Esophagus mucosa (tissue), 1 donor: ENCODE results near the gene CCDC97. TPM values are rescaled to one million over a fixed set of nuclear protein-coding genes. Genes with fewer than 3 reads are reported as not detected.
"Not testable (repeated sequence)": the region's sequence is repeated elsewhere in the genome, so short reads cannot be mapped to it uniquely, and the experiment has no call there.

ENCODE experiments used
- ATAC-seq: fragments of 200-7000 bp; cut with Tn5 transposase; one replicate; pipeline ENCODE4 v1.9.1; 2020
- total RNA-seq: library from RNA; stranded (reverse); gene quantifications from one replicate; pipeline ENCODE4 v1.2.4, GENCODE V29; 2023
- donor health status: DM: yes; HTN: yes; CAD: no.

The CCDC97 gene
- total RNA-seq, 1 donor from 2014 or later, result 19.3 TPM

DNA sequence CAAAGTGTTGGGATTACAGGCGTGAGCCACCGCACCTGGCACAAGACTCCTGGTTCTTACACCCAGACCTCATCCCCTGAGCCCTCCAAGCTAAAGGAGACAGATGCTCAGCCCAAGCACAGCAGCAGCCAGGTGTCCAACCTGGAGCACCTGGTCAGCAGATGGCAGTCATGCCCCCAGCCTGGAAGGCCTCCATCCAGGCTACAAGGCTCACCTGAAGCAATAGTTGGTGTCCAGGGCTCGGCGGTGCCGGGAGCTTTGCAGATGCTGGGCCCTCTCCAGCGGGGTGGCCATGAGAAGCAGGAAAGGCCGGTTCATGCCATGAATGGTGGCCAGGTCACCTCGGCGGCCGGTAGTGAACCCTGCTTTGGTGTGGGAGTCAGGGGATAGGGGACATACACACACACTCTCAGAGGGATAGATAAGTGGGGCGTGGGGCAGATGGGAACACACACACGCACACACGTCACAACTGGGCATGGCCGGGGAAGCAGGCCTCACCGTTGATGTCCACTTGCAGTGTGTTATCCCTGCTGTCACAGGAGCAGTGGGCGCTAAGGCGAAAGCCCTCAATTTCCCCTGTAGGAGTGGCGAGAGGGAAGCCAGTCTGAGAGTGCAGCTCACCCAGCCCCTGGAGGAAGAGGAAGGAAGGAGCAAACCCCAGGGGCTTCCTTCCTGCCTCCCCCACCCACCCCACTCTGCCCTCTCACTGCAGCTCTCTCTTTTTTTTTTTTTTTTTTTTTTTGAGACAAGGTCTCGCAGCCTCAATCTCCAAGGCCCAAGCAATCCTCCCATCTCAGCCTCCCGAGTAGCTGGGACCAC is 31.9 kb downstream of the CCDC97 start:
- ATAC-seq, result peak; percentile 44

DNA sequence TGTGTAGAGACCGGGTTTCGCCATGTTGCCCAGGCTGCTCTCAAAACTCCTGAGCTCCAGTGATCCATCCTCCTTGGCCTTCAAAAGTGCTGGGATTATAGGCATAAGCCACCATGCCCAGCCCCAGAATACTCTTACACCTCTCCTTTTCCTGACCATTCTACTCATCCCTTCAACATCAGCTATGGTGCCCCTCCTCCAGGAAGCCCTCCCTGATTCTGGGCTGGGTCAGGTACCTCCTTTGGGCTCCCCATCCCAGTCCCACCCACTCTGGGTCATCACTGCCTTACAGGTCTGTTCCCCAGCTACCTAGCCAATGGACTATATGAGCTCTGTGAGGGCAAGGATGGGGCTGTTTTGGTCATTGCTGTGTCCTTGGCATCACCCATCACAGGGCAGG is 34.2 kb downstream of the CCDC97 start:
- peak; percentile 21 for ATAC-seq

DNA sequence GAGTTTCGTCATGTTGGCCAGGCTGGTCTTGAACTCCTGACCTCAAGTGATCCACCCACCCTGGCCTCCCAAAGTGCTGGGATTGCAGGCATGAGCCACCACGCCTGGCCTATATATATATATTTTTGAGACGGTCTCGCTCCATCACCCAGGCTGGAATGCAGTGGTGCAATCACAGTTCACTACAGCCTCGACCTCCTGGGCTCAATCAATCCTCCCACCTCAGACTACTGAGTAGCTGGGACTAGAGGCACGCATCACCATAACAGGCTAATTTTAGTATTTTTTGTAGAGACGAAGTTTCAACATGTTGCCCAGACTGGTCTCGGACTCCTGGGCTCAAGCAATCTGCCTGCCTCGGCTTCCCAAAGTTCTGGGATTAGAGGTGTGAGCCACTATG is 36.9 kb downstream of the CCDC97 start:
- not testable (repeated sequence) for ATAC-seq

DNA sequence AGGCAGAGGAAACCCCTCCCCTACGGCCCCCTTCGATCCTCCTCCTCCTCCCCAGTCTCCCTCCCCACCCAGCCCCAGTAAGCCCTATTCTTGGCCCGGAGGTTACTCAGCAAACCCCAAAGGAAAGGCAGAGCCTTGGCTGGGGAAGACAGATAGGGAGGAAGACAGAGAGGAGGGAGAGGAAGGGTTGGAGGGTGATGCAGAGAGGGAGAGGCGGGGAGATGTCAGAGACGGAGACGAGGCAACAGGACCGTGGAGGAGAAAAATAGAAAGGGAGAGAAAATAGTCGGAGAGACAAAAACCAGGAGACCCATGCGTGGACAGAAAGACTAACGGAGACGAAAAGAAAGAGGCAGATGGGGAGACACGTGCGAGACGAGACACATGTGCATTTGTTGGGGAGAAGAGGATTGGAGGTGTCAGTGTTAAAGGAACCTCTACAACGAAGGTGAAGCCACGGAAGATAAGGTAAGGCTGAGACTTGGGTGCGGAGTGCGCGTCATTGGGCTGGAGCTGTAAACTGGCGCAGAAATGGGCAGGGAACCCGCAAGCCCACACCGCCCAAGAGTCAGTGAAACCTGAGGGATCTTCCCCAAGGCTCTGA is 40.9 kb downstream of the CCDC97 start:
- ATAC-seq, result no peak

DNA sequence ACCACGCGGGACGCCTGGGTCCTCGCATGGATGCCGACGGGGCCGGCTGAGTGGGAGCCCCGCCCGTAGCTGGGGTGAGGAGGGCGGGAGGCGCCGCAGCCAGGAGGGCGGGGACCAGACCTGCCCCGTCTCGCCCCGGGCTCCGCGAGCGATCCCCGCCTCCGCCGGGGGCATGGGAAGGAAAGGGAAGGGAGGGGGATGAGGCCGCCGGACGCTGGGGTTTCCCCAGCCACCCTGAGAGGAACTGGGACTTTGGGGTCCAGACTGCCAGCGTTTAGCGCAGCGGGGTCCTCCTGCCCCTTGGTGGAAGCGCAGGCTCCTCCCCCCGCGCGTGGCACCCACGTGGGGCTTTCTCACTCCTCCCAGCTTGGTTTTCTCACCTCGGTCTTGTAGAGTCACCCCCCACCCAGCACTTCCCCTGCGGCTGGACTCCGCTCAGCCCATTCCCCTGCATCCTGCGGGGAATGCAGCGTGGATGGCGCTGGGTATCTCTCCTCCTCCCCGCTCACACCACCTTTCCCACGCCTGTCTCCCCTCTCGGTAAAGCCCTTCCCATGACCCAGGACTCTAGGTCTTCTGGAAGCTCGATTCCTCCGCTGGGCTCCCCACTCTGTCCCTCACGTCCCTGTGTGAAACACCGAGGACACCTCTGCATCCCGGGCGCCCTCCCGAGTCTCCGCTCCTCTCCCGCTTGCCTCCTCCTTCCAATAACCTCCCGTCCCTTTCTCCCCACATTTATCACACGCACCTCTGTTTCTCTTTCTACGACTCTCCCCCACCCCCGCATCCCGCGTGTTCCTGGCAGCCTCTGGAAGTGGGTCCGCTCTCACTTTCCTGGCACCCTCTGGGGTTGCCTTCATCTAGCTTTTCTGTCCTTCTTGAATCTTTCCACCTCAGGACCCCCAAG is 41.6 kb downstream of the CCDC97 start:
- peak; percentile 75 for ATAC-seq

DNA sequence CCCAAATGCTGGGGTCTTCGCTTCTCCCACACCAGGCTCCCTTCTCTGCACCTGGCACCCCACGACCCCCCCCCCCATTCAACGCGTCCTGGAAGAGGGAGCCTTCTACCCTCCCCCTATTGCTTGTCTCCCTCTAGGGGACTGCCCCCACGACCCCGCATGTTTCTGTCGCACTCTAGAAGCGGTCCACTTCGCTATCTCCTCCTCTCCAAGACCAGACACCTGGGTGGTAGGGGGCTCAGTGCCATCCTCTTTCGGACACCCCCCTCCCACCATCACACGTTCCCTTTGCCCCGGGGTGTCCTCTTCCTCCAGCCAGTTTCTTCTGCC is 42.3 kb downstream of the CCDC97 start:
- ATAC-seq, result no peak

DNA sequence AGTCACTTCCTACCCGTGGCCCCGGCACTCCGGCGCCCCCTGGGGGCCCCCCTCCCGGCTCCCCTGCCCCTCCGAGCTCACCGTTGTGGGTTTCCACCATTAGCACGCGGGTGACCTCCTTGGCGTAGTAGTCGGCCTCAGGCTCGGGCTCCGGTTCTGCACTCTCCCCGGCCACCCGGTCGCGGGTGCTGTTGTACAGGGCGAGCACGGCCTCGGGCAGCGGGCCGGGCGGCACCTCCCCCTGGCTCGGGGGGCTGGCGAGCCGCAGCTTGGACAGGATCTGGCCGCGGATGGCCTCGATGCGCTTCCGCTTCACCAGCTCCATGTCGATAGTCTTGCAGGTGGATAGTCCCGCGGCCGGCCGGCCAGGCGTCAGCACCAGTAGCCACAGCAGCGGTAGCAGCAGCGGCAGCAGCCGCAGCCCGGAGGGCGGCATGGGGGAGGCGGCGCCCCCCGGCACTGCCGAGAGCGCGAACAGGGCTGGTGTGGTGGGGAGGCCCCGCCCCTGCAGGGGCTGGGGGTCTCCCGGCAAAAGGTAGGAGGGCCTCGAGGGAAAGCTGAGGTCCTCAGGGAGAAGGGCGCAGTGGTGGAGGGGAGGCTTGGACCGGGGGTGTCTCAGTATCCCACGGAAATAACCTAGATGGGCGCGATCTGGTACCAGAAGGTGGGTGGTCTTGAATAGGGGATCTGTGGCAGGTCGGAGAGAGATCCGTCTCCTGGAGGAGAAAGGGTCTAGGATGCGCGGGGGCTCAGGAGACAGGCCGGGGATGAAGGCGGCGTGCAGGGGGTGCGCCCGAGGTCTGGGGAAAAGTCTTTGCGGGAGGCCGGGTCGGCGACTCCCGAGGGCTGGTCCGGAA is 42.9 kb downstream of the CCDC97 start:
- ATAC-seq, result peak; percentile 1

DNA sequence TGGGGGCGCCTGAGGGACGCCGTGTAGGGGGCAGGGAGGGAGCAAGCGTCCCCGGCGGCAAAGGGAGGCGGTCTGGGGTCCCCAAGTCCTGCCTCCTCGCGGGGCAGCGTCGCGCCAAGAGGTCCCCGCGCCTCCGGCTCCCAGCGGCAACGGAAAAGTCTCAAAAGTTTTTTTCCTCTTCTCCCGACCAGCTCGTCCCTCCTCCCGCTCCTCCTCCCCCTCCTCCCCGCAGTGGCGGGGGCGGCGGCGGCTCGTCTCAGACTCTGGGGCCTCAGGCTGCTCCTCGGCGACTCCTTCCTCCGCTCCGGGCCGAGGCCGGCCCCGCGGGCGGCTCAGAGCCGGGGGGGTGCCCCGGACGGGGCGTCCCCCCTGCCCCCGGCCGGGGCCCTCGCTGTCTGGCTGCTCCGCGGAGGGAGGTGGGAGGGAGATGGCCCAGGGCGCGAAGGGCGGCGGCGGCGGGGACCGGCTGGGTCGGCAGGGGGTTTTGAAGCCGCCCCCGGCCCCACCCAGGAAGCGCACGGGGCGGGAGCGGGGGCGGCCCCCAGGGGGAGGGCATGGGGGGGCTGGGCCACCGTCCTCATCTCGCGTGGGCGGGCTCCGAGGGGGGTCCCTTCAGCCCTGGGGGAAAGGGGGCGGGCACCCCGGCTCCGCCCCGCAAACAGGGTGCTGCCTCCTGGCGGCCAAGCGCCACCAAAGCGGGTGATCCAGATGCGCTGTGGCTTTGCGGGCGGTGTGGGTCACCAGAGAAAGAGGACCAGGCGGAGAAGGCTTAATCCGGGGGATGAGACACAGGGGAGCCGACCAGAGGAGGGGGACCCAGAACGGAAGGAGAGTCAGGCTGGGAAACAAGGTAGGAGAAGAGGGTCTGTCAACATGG is 43.7 kb downstream of the CCDC97 start, which contains the start of gene TGFB1:
TGFB1 (minus strand) TSS at position 457 of the 877 bp plus-strand sequence. CDS start 878 bp downstream, outside the sequence.
- ATAC-seq, result peak; percentile 76

DNA sequence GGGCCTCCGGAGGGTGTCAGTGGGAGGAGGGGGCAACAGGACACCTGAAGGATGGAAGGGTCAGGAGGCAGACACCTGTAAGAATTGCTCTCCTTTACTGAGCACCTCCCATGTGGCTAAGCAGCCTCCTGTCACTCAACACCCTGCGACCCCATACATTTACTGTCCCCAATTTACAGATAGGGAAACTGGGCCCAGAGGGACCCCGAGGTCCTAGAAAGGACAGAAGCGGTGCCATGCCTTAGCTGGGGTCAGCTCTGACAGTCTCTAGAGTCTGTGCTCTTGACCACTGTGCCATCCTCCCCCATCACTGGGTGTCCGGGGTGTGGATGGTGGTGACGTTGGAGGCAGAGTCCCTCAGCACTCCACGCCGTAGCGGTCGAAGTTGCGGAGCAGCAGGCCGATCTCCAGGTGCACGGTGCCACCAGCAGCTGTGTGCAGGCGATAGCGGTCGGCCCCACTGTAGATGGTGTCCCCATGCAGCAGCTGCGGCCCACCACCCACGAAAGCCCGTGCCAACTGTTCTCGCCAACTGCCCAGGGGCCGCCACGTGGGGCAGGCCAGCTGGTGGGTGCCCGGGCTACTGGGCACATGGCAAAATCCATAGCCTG is 44.5 kb downstream of the CCDC97 start:
- no peak for ATAC-seq

DNA sequence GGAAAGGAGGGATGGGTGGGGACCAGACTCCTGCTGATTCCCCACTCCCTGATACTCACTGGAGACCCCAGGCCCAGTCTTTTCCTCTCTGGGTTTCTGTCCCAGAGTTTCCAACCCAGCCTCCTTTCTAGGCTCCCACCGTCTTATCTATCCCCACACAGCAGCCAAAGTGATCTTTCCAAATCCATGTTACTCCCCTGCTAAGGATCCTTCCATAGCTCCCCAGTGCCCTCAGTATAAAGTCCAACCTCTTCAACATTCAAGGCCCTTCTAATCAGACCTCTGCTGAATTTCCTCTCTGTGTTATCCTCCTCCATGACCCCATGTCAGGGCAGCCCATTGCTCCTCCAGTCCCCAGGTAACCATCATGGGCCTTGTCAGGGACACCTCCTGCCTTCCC is 45.1 kb downstream of the CCDC97 start:
- no peak for ATAC-seq

DNA sequence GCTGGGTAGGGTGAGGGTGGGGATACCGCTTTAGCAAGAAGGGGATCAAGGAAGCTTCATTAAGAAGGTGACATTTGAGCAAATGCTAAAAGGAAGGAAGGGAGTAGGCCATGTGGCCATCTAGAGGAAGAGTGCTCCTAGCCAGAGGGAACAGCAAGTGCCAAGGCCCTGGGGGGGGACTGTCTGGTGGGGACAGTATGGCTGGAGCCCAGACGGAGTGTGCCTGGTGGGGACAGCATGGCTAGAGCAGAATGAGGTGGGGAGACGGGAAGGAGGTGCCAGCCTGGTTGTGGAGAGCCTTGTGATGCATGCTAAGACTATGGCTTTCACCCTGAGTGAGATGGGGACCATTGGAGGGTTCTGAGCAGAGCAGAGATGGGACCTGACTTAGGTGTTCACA is 45.8 kb downstream of the CCDC97 start:
- no peak for ATAC-seq

DNA sequence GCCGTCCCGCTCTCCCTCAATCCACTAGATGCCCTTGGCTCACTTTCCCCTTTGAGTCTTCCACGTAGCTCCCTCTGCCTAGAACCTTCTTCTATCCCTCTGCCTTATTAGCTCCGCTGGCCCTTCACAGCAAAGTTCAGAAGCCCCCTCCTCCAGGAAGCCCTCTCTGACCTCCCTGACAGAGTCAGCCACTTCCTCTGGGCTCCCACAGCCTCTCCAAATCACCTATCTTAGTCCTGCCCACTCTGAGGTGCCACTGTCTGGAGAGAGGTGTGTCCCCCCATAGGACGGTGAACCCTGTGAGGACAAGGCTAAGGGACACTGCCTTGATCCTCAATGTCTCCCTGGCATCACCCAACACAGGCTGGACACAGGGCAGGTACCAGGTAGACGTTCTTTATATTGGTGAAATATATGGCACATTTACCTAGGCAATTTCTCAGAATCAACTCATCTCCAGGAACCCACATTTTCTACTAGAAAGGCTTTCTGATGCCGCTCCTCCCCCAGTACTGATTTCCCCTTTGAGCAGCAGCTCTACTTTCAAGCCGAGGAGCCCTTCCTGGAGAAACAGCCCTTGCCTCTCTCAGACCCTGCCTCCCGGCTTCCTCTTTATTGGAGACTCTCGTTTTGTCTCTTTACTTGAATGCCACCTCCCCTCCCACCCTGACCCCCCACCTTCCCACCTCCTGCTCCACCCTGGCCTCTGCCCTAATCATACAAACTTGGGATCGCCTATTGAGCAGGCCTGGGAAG is 47.2 kb downstream of the CCDC97 start:
- ATAC-seq, result no peak

DNA sequence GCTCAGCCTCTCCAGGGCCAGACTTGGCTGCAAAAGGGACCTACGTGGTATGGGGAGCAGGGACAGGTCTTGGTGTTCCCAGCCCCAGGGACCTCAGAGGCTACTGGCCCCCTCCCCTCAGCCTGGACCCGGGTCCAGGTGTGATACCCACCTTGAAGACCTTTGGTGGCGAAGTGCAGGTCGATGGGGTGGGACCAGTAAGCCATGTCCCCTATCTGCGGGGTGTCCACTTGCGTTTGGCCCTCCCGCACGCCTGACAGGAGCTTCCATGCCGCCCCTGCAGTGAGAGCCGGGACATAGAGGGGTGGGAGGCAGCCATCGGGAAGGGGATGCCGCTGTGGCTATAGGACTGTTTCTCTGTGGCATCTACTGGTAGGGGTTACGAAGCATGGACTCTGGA is 47.8 kb downstream of the CCDC97 start:
- ATAC-seq, result no peak

DNA sequence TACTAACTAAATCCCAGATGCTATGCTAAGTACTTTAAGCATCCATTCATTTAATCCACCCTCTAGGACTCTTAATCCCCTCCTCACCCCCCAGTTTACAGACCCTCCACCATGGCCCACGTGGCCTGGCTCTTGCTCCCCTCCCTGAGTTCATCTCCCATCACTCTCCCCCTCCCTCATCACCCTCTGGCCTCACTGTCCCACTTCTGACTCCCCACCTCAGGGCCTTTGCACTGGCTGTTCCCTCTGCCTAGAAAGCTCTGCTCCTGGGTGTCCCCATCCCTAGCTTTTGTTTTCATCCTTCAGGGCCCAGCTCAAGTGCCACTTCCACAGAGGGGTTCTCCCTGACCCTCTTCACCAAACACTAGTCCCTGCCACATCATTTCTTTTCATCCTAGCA is 49.8 kb downstream of the CCDC97 start:
- no peak for ATAC-seq

DNA sequence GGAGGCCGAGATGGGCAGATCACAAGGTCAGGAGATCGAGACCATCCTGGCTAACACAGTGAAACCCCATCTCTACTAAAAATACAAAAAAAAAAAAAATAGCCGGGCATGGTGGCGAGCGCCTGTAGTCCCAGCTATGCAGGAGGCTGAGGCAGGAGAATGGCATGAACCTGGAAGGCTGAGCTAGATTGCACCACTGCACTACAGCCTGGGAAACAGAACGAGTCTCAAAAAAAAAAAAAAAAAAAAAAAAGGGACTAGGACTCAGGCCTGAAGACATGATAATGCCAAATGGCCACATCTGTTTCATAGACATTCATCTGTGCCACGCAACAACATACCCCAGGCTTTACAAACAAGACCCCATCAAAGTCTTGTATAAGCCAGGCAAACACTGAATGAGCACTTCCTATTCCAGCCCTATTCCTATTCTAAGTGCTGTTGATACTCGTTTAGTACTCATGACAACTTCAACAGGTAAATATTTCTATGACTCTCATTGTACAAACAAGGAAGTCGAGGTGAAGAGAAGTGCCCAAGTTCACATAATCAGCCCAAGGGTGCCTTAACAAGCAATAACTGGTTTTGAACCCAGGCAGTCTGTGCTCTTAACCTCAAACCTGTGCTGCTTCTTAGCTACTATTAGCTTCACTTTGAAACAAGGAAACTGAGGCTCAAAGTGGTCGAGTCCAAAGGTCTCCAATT is 52.3 kb downstream of the CCDC97 start:
- ATAC-seq, result peak; percentile 23

DNA sequence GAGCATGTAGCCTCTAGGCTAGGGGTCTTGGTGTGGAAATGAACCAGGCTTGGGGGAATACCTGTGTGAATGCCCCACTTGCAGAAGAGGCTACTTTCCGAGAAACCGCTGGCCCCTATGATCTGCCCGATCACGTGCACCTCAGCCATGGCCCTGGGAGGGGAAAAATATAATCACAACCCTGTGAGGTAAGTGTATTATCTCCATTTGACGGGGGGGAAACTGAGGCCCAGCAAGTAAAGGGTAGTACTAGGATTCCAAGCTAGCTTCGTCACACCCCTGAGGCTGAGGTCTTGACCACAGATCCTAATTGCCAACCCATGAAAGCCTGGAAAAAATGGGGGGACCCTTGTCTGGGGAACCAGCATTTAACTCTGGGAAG is 53.4 kb downstream of the CCDC97 start:
- ATAC-seq, result no peak

DNA sequence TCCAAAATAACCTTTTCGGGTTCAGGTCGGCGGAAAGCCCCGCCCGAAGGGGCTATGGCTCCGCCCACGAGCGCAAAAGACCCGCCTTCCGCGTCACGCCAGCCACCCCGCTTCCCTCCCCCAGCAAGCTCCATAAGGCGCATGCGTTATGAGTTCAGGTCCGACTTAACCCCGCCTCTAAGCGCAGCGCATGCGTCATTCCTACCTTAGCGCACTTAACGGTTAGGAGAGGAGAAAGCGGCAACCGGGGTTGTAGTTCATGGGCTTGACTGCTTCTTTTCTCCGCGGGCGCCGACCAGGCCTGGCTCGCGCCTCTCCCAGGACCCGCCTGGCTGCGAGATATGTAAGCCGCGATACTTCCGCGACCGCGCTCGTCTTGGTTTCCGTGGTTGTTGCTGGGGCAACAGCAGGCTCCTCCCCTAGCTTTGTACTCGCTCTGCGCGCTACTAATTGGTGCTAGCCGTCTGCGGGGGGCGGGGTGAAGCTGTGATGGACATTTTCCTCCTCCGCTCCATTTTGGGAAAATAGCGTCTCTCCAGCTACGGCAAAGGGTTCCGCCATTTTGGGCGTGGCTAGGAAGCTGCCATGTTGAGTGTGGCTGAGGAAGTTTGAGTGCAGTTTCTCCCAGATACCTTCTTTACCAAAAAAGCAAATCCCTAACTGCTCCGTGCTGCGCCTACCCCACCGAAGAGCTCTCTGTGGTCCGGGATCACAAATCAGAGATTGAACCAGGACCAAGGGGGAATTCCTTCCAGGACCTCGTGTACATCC is 54.0 kb downstream of the CCDC97 start, which contains the start of gene B9D2:
B9D2 (minus strand) TSS at position 397 of the 771 bp plus-strand sequence. CDS start 630 bp downstream, outside the sequence.
- ATAC-seq, result peak; percentile 92
